H9 (cell line): Measurements from ENCODE around the gene MBP. TPM values are rescaled to one million over a fixed set of nuclear protein-coding genes. Genes with fewer than 3 reads are reported as not detected.
"Not testable (repeated sequence)": the region's sequence is repeated elsewhere in the genome, so short reads cannot be mapped to it uniquely, and the experiment has no call there.

Experiments used
- DNase-seq: peaks from one replicate; pipeline ENCODE4 v3.0.0-alpha.2; 2017
- H2AFZ ChIP-seq: one replicate; pipeline ENCODE4 v1.6.1; 2013; ENCODE audit warnings: mild to moderate bottlenecking, low read length, control low read depth, moderate library complexity
- H2AK5ac ChIP-seq: 2 replicates; pipeline ENCODE4 v1.6.1; 2013; ENCODE audit warnings: low read length, control low read depth, mixed read lengths; ENCODE audit not compliant: insufficient read length
- H2BK120ac ChIP-seq: one replicate; pipeline ENCODE4 v1.6.1; 2013; ENCODE audit warnings: low read depth, mild to moderate bottlenecking, low read length, control low read depth, inconsistent platforms; ENCODE audit not compliant: poor library complexity, severe bottlenecking
- H2BK12ac ChIP-seq: 2 replicates; pipeline ENCODE4 v1.6.1; 2013; ENCODE audit warnings: low read length, control low read depth, mixed read lengths, low read depth; ENCODE audit not compliant: insufficient read length
- H2BK15ac ChIP-seq: 2 replicates; pipeline ENCODE4 v1.6.1; 2013; ENCODE audit warnings: low read depth, low read length, control low read depth
- H2BK20ac ChIP-seq: one replicate; pipeline ENCODE4 v1.6.1; 2013; ENCODE audit warnings: low read depth, mild to moderate bottlenecking, low read length, control low read depth, inconsistent platforms; ENCODE audit not compliant: poor library complexity, severe bottlenecking
- H2BK5ac ChIP-seq: 2 replicates; pipeline ENCODE4 v1.6.1; 2013; ENCODE audit warnings: low read length, control low read depth, mixed read lengths; ENCODE audit not compliant: insufficient read length
- H3K14ac ChIP-seq: 2 replicates; pipeline ENCODE4 v1.6.1; 2013; ENCODE audit warnings: low read length, control low read depth; ENCODE audit not compliant: insufficient read depth
- H3K18ac ChIP-seq: 2 replicates; pipeline ENCODE4 v1.6.1; 2013; ENCODE audit warnings: low read depth, mild to moderate bottlenecking, mixed read lengths, low read length, control low read depth; ENCODE audit not compliant: insufficient read length
- H3K23ac ChIP-seq: 2 replicates; pipeline ENCODE4 v1.6.1; 2013; ENCODE audit warnings: low read length, control low read depth, mixed read lengths, low read depth; ENCODE audit not compliant: insufficient read length
- H3K23me2 ChIP-seq: 2 replicates; pipeline ENCODE4 v1.6.1; 2013; ENCODE audit warnings: low read depth, mild to moderate bottlenecking, mixed read lengths, low read length, control low read depth; ENCODE audit not compliant: insufficient read length, poor library complexity, severe bottlenecking
- H3K27ac ChIP-seq: 2 replicates; pipeline ENCODE4 v1.5.1; 2013; ENCODE audit warnings: low read length, control low read depth, mixed read lengths, low read depth; ENCODE audit not compliant: insufficient read length
- H3K27me3 ChIP-seq: 2 replicates; pipeline ENCODE4 v1.6.1; 2013; ENCODE audit warnings: low read length, control low read depth, inconsistent platforms; ENCODE audit not compliant: insufficient read depth
- H3K4ac ChIP-seq: 2 replicates; pipeline ENCODE4 v1.6.1; 2013; ENCODE audit warnings: low read depth, mild to moderate bottlenecking, control low read depth, inconsistent platforms, low read length, moderate library complexity
- H3K4me1 ChIP-seq: 2 replicates; pipeline ENCODE4 v1.6.1; 2013; ENCODE audit warnings: low read length, control low read depth, inconsistent platforms; ENCODE audit not compliant: insufficient read depth
- H3K4me2 ChIP-seq: 2 replicates; pipeline ENCODE4 v1.6.1; 2013; ENCODE audit warnings: low read length, control low read depth, mixed read lengths; ENCODE audit not compliant: insufficient read length, insufficient read depth
- H3K56ac ChIP-seq: 2 replicates; pipeline ENCODE4 v1.6.1; 2013; ENCODE audit warnings: low read depth, mild to moderate bottlenecking, mixed read lengths, low read length, control low read depth; ENCODE audit not compliant: insufficient read length
- H3K79me1 ChIP-seq: 2 replicates; pipeline ENCODE4 v1.6.1; 2013; ENCODE audit warnings: low read depth, mild to moderate bottlenecking, moderate library complexity, low read length, control low read depth, inconsistent platforms; ENCODE audit not compliant: insufficient read depth, poor library complexity, severe bottlenecking
- H3K79me2 ChIP-seq: 2 replicates; pipeline ENCODE4 v1.6.1; 2013; ENCODE audit warnings: low read length, control low read depth, inconsistent platforms; ENCODE audit not compliant: insufficient read depth
- H3K9ac ChIP-seq: 2 replicates; pipeline ENCODE4 v1.6.1; 2013; ENCODE audit warnings: low read length, control low read depth, mixed read lengths; ENCODE audit not compliant: insufficient read length; ENCODE audit errors: extremely low read depth
- H3K9me3 ChIP-seq: one replicate; pipeline ENCODE4 v1.6.1; 2013; ENCODE audit warnings: low read depth, low read length, inconsistent platforms; ENCODE audit not compliant: control insufficient read depth
- H3T11ph ChIP-seq: one replicate; pipeline ENCODE4 v1.6.1; 2013; ENCODE audit warnings: mild to moderate bottlenecking, low read length, control low read depth, inconsistent platforms
- H4K20me1 ChIP-seq: one replicate; pipeline ENCODE4 v1.6.1; 2013; ENCODE audit not compliant: control insufficient read depth, insufficient read length, insufficient read depth
- H4K5ac ChIP-seq: 2 replicates; pipeline ENCODE4 v1.6.1; 2013; ENCODE audit warnings: low read depth, mild to moderate bottlenecking, mixed read lengths, low read length, control low read depth; ENCODE audit not compliant: insufficient read length
- H4K8ac ChIP-seq: replicated peaks from 2 replicates; pipeline ENCODE4 v1.6.1; 2013; ENCODE audit warnings: low read length, control low read depth, mixed read lengths, low read depth; ENCODE audit not compliant: insufficient read length
- H4K91ac ChIP-seq: 2 replicates; pipeline ENCODE4 v1.6.1; 2013; ENCODE audit warnings: low read depth, mild to moderate bottlenecking, moderate library complexity, mixed read lengths, low read length, control low read depth; ENCODE audit not compliant: insufficient read length
- H3K27ac Mint-ChIP-seq, 3 experiments: 2 replicates in 2 of 3; 3 replicates in 1 of 3; pipeline ENCODE4 v1.8.0; 2020 to 2021; ENCODE audit warnings: mixed read lengths in 3 of 3, mild to moderate bottlenecking in 1 of 3, moderate library complexity in 1 of 3
- H3K27me3 Mint-ChIP-seq: 2 replicates; pipeline ENCODE4 v1.8.0; 2021; ENCODE audit warnings: low read depth, mild to moderate bottlenecking, moderate library complexity, mixed read lengths
- H3K36me3 Mint-ChIP-seq, 3 experiments: 2 replicates in 2 of 3; 3 replicates in 1 of 3; pipeline ENCODE4 v1.8.0; 2020 to 2021; ENCODE audit warnings: low read depth in 3 of 3, mixed read lengths in 3 of 3; ENCODE audit not compliant: insufficient read depth in 1 of 3
- H3K4me1 Mint-ChIP-seq, 2 experiments: 2 replicates each; pipeline ENCODE4 v1.8.0; 2020; ENCODE audit warnings: mixed read lengths in 2 of 2
- H3K4me3 Mint-ChIP-seq, 2 experiments: 2 replicates in 1 of 2; 3 replicates in 1 of 2; pipeline ENCODE4 v1.8.0; 2020 to 2021; ENCODE audit warnings: mild to moderate bottlenecking in 2 of 2, mixed read lengths in 2 of 2, moderate library complexity in 1 of 2
- H3K9me3 Mint-ChIP-seq, 2 experiments: 2 replicates in 1 of 2; 3 replicates in 1 of 2; pipeline ENCODE4 v1.8.0; 2020; ENCODE audit warnings: mild to moderate bottlenecking in 2 of 2, mixed read lengths in 2 of 2, moderate library complexity in 1 of 2
- CTCF ChIP-seq: fragments of 200-600 bp; sonication (generic); conservative IDR thresholded peaks from 3 replicates; pipeline ENCODE4 v1.8.0; 2021; ENCODE audit warnings: antibody characterized with exemption, mild to moderate bottlenecking
- WGBS: extraction: QIAGEN DNeasy Blood & Tissue Kit; methylation state at CpG from one replicate; pipeline ENCODE4 v1.1.7; 2013; ENCODE audit warnings: missing lambda C conversion rate, low lambda C conversion rate, mixed read lengths; ENCODE audit not compliant: insufficient read length; ENCODE audit errors: extremely low coverage; 5-methylcytosine and 5-hydroxymethylcytosine counted together
- total RNA-seq: library from RNA; stranded (reverse); gene quantifications from 2 replicates; pipeline ENCODE4 v1.2.1, GENCODE V29; 2021

MBP gene
- total RNA-seq, 1 experiment from 2014 or later: 8.6 TPM

- H2BK120ac ChIP-seq: no peak overlapping the region
- H3K4me1 Mint-ChIP-seq: peaks cover 9 to 15% of the 10 kb centered on the region in 2 experiments
- WGBS: no CpG with 5 or more reads among the region's 12 CpGs
Observed at GRCh38 chr18:77022116-77022515, 110.5 kb downstream of the MBP start.

GRCh38 chr18:77021478-77021877, 111.1 kb downstream of the MBP start:
- H3K27me3 ChIP-seq, H3K79me1 ChIP-seq, H2BK5ac ChIP-seq, H3K79me2 ChIP-seq, H4K5ac ChIP-seq, H3K9ac ChIP-seq, H3K4me1 ChIP-seq, H2BK15ac ChIP-seq, H3K14ac ChIP-seq, H3K9me3 ChIP-seq, H3K18ac ChIP-seq, H3K9me3 Mint-ChIP-seq, H3T11ph ChIP-seq, H4K20me1 ChIP-seq, H3K36me3 Mint-ChIP-seq, H3K4me2 ChIP-seq, H3K56ac ChIP-seq, H2AFZ ChIP-seq, H3K4ac ChIP-seq, H3K27ac ChIP-seq, H2BK20ac ChIP-seq, H4K8ac ChIP-seq, H2AK5ac ChIP-seq, H3K23me2 ChIP-seq, H3K23ac ChIP-seq, H3K4me3 Mint-ChIP-seq, H4K91ac ChIP-seq, H2BK12ac ChIP-seq, DNase-seq, H3K27ac Mint-ChIP-seq, H2BK120ac ChIP-seq: not testable (repeated sequence)
- WGBS: no CpG with 5 or more reads among the region's 14 CpGs
- Mint-ChIP-seq H3K27me3 (peaks cover 19% of the 10 kb centered on the region), H3K4me1 (peaks cover 9 to 15% of the 10 kb centered on the region in 2 experiments)

More at GRCh38 chr18:77022116-77022515, 110.5 kb downstream of the MBP start:
- Histone ChIP-seq H3K4me2 (no peak overlapping the region), H2BK15ac (no peak overlapping the region), H3T11ph (no peak overlapping the region), H4K20me1 (peaks cover 3% of the 10 kb centered on the region), H4K8ac (no peak overlapping the region), H3K27ac (no peak overlapping the region), H3K27me3 (no peaks in the 10 kb centered on the region), H4K5ac (no peak overlapping the region), H4K91ac (no peak overlapping the region), H2AFZ (no peak overlapping the region), H3K23ac (no peak overlapping the region), H3K9ac (no peak overlapping the region), H3K79me2 (no peaks in the 10 kb centered on the region), H2BK12ac (no peak overlapping the region), H2AK5ac (no peak overlapping the region), H3K4ac (no peak overlapping the region), H3K56ac (no peak overlapping the region), H3K4me1 (no peaks in the 10 kb centered on the region), H3K23me2 (peaks cover 3% of the 10 kb centered on the region), H3K18ac (no peak overlapping the region), H3K14ac (no peak overlapping the region), H3K9me3 (no peaks in the 10 kb centered on the region), H2BK20ac (no peak overlapping the region), H3K79me1 (no peaks in the 10 kb centered on the region), H2BK5ac (no peak overlapping the region)
- Mint-ChIP-seq H3K9me3 (peaks cover 0 to 4% of the 10 kb centered on the region in 2 experiments; a peak in 3 of 5 replicates), H3K27me3 (peaks cover 19% of the 10 kb centered on the region), H3K4me3 (no peak overlapping the region), H3K27ac (peak overlapping the region in 1 of 3 experiments; percentile 89; a peak in 1 of 7 replicates), H3K36me3 (peaks cover 0 to 2% (median under 1%) of the 10 kb centered on the region in 3 experiments; a peak in 3 of 7 replicates)
- TF ChIP-seq CTCF: no peak
- DNase-seq: no peak
